PC-9 (cell line): ENCODE data around the gene SSBP4. TPM values are rescaled to one million over a fixed set of nuclear protein-coding genes. Genes with fewer than 3 reads are reported as not detected.

Experiments
- BruUV-seq: library from RNA; stranded (reverse); fragments of 400-500 nt; replicated peaks from 2 replicates; lab custom pipeline; 2021; lab: Mats Ljungman, UMichigan
- CTCF ChIA-PET: fragments of 300-600 bp; sonication (Branson Sonifier 250); formaldehyde crosslinking; loops from one replicate; lab custom pipeline; 2022; ENCODE audit warnings: antibody characterized with exemption; lab: Charles Lee
- POLR2A ChIA-PET: fragments of 300-600 bp; sonication (Branson Sonifier 250); formaldehyde crosslinking; loops from one replicate; lab custom pipeline; 2022; ENCODE audit warnings: antibody characterized with exemption; ENCODE audit not compliant: unreplicated experiment; lab: Charles Lee
- DNase-seq, 2 experiments: peaks; one replicate each; pipeline versions ENCODE4 v3.0.0 to v3.0.0-alpha.2; 2015 to 2022; ENCODE audit warnings: mixed read lengths in 1 of 2
- H2AFZ ChIP-seq: fragments of 200-600 bp; sonication (generic); 2 replicates; pipeline ENCODE4 v1.8.1; 2017; ENCODE audit warnings: antibody characterized with exemption
- H3F3A ChIP-seq: fragments of 200-600 bp; sonication (generic); 2 replicates; pipeline ENCODE4 v1.8.1; 2017; ENCODE audit warnings: antibody characterized with exemption, mild to moderate bottlenecking, low read depth; ENCODE audit not compliant: insufficient read depth
- H3K27ac ChIP-seq: fragments of 200-600 bp; sonication (generic); 2 replicates; pipeline ENCODE4 v1.6.1; 2016; ENCODE audit warnings: mixed run types
- H3K27me3 ChIP-seq: fragments of 200-600 bp; sonication (generic); 2 replicates; pipeline ENCODE4 v1.6.1; 2016; ENCODE audit warnings: low read depth, mixed run types; ENCODE audit not compliant: insufficient read depth
- H3K36me3 ChIP-seq: fragments of 200-600 bp; sonication (generic); 2 replicates; pipeline ENCODE4 v1.6.1; 2016; ENCODE audit warnings: low read depth, mixed run types
- H3K4me1 ChIP-seq: fragments of 200-600 bp; sonication (generic); replicated peaks from 2 replicates; pipeline ENCODE4 v1.6.1; 2016; ENCODE audit warnings: mixed run types; ENCODE audit not compliant: insufficient read depth
- H3K4me2 ChIP-seq: fragments of 200-600 bp; sonication (generic); 2 replicates; pipeline ENCODE4 v1.6.1; 2017; ENCODE audit warnings: mixed run types
- H3K4me3 ChIP-seq: fragments of 200-600 bp; sonication (generic); 2 replicates; pipeline ENCODE4 v1.6.1; 2016; ENCODE audit warnings: mixed run types
- H3K79me2 ChIP-seq: fragments of 200-600 bp; sonication (generic); 2 replicates; pipeline ENCODE4 v1.6.1; 2017; ENCODE audit warnings: low read depth, mixed run types
- H3K9me2 ChIP-seq: fragments of 200-600 bp; sonication (generic); 2 replicates; pipeline ENCODE4 v1.8.1; 2017; ENCODE audit warnings: mild to moderate bottlenecking; ENCODE audit not compliant: insufficient read depth
- H3K9me3 ChIP-seq: fragments of 200-600 bp; sonication (generic); 2 replicates; pipeline ENCODE4 v1.8.1; 2016; ENCODE audit warnings: low read depth; ENCODE audit not compliant: insufficient read depth
- H4K20me1 ChIP-seq: fragments of 200-600 bp; sonication (generic); 2 replicates; pipeline ENCODE4 v1.8.1; 2017; ENCODE audit not compliant: insufficient read depth
- EZH2 ChIP-seq: fragments of 200-600 bp; sonication (generic); IDR thresholded peaks from 2 replicates; pipeline ENCODE4 v1.8.0; 2017; ENCODE audit warnings: antibody characterized with exemption, low read depth
- intact Hi-C: fragments of 100-400 bp; cut with micrococcal nuclease; formaldehyde crosslinking; loops from one replicate; pipeline ENCODE4 v1.10.0; 2022; ENCODE audit not compliant: unreplicated experiment
- total RNA-seq: library from RNA; stranded (reverse); gene quantifications from 2 replicates; pipeline ENCODE4 v1.2.3, GENCODE V29; 2021
- TF ChIP-seq, protein P1 (sequence below): fragments of 200-600 bp; sonication (generic); conservative IDR thresholded peaks from 2 replicates; pipeline ENCODE4 v1.6.1; 2017; ENCODE audit warnings: mixed run types, antibody characterized with exemption, mild to moderate bottlenecking, moderate library complexity

Gene SSBP4
- total RNA-seq, 1 experiment from 2014 or later: 56.6 TPM

DNA sequence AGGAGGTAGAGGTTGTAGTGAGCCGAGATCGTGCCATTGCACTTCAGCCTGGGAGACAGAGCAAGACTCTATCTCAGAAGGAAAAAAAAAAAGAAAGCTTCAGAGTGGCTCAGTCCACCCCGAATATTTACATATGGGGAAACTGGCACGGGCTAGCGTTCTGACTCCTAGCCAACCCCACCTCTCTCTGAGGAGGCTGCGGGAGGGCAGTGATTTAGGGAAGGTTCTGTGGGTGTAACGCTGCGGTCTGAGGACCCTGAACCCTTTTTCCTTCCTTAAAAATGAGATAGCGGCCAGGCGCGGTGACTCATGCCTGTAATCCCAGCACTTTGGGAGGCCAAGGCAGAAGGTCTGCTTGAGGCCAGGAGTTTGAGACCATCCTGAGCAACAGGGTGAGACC, 26.8 kb upstream of the SSBP4 start:
- ChIA-PET POLR2A (interaction anchor here (0.6 kb wide), 1 partner anchor 12 kb away, joined by 7 read pairs; no protein-coding TSS in a partner anchor), CTCF (no interaction called here)
- Histone ChIP-seq H3K9me2 (no peaks in the 10 kb centered on the region), H4K20me1 (peaks cover 24% of the 10 kb centered on the region), H3K27ac (no peak overlapping the region), H3K27me3 (no peaks in the 10 kb centered on the region), H3K9me3 (no peaks in the 10 kb centered on the region), H3K4me3 (no peak overlapping the region), H3K36me3 (peaks cover 21% of the 10 kb centered on the region), H3K4me1 (no peaks in the 10 kb centered on the region; the same call in 1 of the 2 replicates), H3F3A (peaks cover 39% of the 10 kb centered on the region), H2AFZ (no peak overlapping the region), H3K79me2 (peaks cover 17% of the 10 kb centered on the region), H3K4me2 (no peak overlapping the region)
- no peak for DNase-seq
- no peak for TF ChIP-seq EZH2
- TF ChIP-seq, protein P1, sequence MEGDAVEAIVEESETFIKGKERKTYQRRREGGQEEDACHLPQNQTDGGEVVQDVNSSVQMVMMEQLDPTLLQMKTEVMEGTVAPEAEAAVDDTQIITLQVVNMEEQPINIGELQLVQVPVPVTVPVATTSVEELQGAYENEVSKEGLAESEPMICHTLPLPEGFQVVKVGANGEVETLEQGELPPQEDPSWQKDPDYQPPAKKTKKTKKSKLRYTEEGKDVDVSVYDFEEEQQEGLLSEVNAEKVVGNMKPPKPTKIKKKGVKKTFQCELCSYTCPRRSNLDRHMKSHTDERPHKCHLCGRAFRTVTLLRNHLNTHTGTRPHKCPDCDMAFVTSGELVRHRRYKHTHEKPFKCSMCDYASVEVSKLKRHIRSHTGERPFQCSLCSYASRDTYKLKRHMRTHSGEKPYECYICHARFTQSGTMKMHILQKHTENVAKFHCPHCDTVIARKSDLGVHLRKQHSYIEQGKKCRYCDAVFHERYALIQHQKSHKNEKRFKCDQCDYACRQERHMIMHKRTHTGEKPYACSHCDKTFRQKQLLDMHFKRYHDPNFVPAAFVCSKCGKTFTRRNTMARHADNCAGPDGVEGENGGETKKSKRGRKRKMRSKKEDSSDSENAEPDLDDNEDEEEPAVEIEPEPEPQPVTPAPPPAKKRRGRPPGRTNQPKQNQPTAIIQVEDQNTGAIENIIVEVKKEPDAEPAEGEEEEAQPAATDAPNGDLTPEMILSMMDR: no peak
- intact Hi-C loops: no loop called here
- BruUV-seq: no TSS peak

DNA sequence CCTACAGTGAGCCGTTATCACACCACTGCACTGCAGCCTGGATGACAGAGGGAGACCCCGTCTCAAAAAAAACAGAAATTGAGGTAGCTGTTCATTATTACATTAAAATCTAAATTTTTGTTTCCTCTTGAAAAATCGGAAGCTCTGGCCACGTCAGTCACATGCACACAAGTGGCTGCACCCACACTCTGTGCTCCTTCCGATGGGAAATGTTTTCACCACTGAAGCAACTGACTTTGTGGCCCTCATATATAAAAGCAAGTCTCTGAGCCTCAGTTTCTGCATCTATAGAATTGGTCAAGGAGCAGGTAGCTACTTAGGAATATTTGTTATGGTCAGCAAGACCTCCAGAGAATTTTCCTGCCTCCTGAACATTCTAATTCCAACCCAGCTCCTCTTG, 26.3 kb upstream of the SSBP4 start:
- no peak overlapping the region for H2AFZ ChIP-seq
- H3K4me3 ChIP-seq: no peak overlapping the region
- peaks cover 17% of the 10 kb centered on the region for H3K36me3 ChIP-seq
- peaks cover 12% of the 10 kb centered on the region for H3K79me2 ChIP-seq
- H3F3A ChIP-seq: peaks cover 36% of the 10 kb centered on the region
- H3K9me2 ChIP-seq: no peaks in the 10 kb centered on the region
- H3K9me3 ChIP-seq: no peaks in the 10 kb centered on the region
- intact Hi-C loops: no loop called here
- POLR2A ChIA-PET: no interaction called here
- no peaks in the 10 kb centered on the region; the same call in 1 of the 2 replicates for H3K4me1 ChIP-seq
- TF ChIP-seq, protein P1: no peak
- TF ChIP-seq EZH2: no peak
- H4K20me1 ChIP-seq: peaks cover 19% of the 10 kb centered on the region
- no peak overlapping the region for H3K4me2 ChIP-seq
- H3K27me3 ChIP-seq: no peaks in the 10 kb centered on the region
- no TSS peak for BruUV-seq
- no peak overlapping the region for H3K27ac ChIP-seq
- DNase-seq: no peak
- CTCF ChIA-PET: no interaction called here

DNA sequence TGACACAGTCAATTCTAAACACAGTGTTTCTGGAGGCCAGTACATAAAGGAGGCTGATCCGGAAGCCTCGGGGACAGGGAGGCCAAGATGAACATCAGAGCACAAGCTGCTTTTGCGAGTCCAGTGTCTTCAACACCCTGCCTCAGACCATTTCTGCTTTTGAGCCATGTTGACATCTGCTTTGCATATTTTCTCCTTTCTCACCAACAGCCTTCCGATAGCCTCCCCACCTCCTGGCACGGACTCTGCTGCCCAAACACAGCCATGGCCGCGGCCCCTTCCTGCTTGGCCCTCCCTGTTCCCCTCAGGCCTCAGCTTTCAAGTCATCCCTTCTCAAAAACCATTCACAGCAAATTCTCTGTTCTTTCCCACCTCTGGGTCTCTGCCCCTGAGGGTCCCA, 25.4 kb upstream of the SSBP4 start:
- ChIA-PET POLR2A (no interaction called here), CTCF (interaction anchor here (0.7 kb wide), 2 partner anchors 63 to 65 kb away, joined by 3 to 5 read pairs; no protein-coding TSS in a partner anchor)
- Histone ChIP-seq H3K79me2 (peaks cover 3% of the 10 kb centered on the region), H3K27ac (no peak overlapping the region), H3K36me3 (peaks cover 12% of the 10 kb centered on the region), H3K4me3 (no peak overlapping the region), H4K20me1 (peaks cover 13% of the 10 kb centered on the region), H3K9me3 (no peaks in the 10 kb centered on the region), H3K9me2 (no peaks in the 10 kb centered on the region), H3K4me2 (no peak overlapping the region), H2AFZ (no peak overlapping the region), H3K4me1 (peaks cover 3% of the 10 kb centered on the region), H3K27me3 (no peaks in the 10 kb centered on the region), H3F3A (peaks cover 41% of the 10 kb centered on the region)
- intact Hi-C loops: no loop called here
- TF ChIP-seq, protein P1: no peak
- TF ChIP-seq EZH2: no peak
- no peak for DNase-seq
- no TSS peak for BruUV-seq
